H9 (cell line): Measurements from ENCODE around the gene PSMB8. TPM values are rescaled to one million over a fixed set of nuclear protein-coding genes. Genes with fewer than 3 reads are reported as not detected.

ENCODE experiments used
- DNase-seq: peaks from one replicate; pipeline ENCODE4 v3.0.0-alpha.2; 2017
- H2AFZ ChIP-seq: one replicate; pipeline ENCODE4 v1.6.1; 2013; ENCODE audit warnings: mild to moderate bottlenecking, low read length, control low read depth, moderate library complexity
- H2AK5ac ChIP-seq: 2 replicates; pipeline ENCODE4 v1.6.1; 2013; ENCODE audit warnings: low read length, control low read depth, mixed read lengths; ENCODE audit not compliant: insufficient read length
- H2BK120ac ChIP-seq: one replicate; pipeline ENCODE4 v1.6.1; 2013; ENCODE audit warnings: low read depth, mild to moderate bottlenecking, low read length, control low read depth, inconsistent platforms; ENCODE audit not compliant: poor library complexity, severe bottlenecking
- H2BK12ac ChIP-seq: 2 replicates; pipeline ENCODE4 v1.6.1; 2013; ENCODE audit warnings: low read length, control low read depth, mixed read lengths, low read depth; ENCODE audit not compliant: insufficient read length
- H2BK15ac ChIP-seq: 2 replicates; pipeline ENCODE4 v1.6.1; 2013; ENCODE audit warnings: low read depth, low read length, control low read depth
- H2BK20ac ChIP-seq: one replicate; pipeline ENCODE4 v1.6.1; 2013; ENCODE audit warnings: low read depth, mild to moderate bottlenecking, low read length, control low read depth, inconsistent platforms; ENCODE audit not compliant: poor library complexity, severe bottlenecking
- H2BK5ac ChIP-seq: 2 replicates; pipeline ENCODE4 v1.6.1; 2013; ENCODE audit warnings: low read length, control low read depth, mixed read lengths; ENCODE audit not compliant: insufficient read length
- H3K14ac ChIP-seq: 2 replicates; pipeline ENCODE4 v1.6.1; 2013; ENCODE audit warnings: low read length, control low read depth; ENCODE audit not compliant: insufficient read depth
- H3K18ac ChIP-seq: 2 replicates; pipeline ENCODE4 v1.6.1; 2013; ENCODE audit warnings: low read depth, mild to moderate bottlenecking, mixed read lengths, low read length, control low read depth; ENCODE audit not compliant: insufficient read length
- H3K23ac ChIP-seq: 2 replicates; pipeline ENCODE4 v1.6.1; 2013; ENCODE audit warnings: low read length, control low read depth, mixed read lengths, low read depth; ENCODE audit not compliant: insufficient read length
- H3K23me2 ChIP-seq: 2 replicates; pipeline ENCODE4 v1.6.1; 2013; ENCODE audit warnings: low read depth, mild to moderate bottlenecking, mixed read lengths, low read length, control low read depth; ENCODE audit not compliant: insufficient read length, poor library complexity, severe bottlenecking
- H3K27ac ChIP-seq: 2 replicates; pipeline ENCODE4 v1.5.1; 2013; ENCODE audit warnings: low read length, control low read depth, mixed read lengths, low read depth; ENCODE audit not compliant: insufficient read length
- H3K27me3 ChIP-seq: 2 replicates; pipeline ENCODE4 v1.6.1; 2013; ENCODE audit warnings: low read length, control low read depth, inconsistent platforms; ENCODE audit not compliant: insufficient read depth
- H3K4ac ChIP-seq: 2 replicates; pipeline ENCODE4 v1.6.1; 2013; ENCODE audit warnings: low read depth, mild to moderate bottlenecking, control low read depth, inconsistent platforms, low read length, moderate library complexity
- H3K4me1 ChIP-seq: 2 replicates; pipeline ENCODE4 v1.6.1; 2013; ENCODE audit warnings: low read length, control low read depth, inconsistent platforms; ENCODE audit not compliant: insufficient read depth
- H3K4me2 ChIP-seq: 2 replicates; pipeline ENCODE4 v1.6.1; 2013; ENCODE audit warnings: low read length, control low read depth, mixed read lengths; ENCODE audit not compliant: insufficient read length, insufficient read depth
- H3K56ac ChIP-seq: 2 replicates; pipeline ENCODE4 v1.6.1; 2013; ENCODE audit warnings: low read depth, mild to moderate bottlenecking, mixed read lengths, low read length, control low read depth; ENCODE audit not compliant: insufficient read length
- H3K79me1 ChIP-seq: 2 replicates; pipeline ENCODE4 v1.6.1; 2013; ENCODE audit warnings: low read depth, mild to moderate bottlenecking, moderate library complexity, low read length, control low read depth, inconsistent platforms; ENCODE audit not compliant: insufficient read depth, poor library complexity, severe bottlenecking
- H3K79me2 ChIP-seq: 2 replicates; pipeline ENCODE4 v1.6.1; 2013; ENCODE audit warnings: low read length, control low read depth, inconsistent platforms; ENCODE audit not compliant: insufficient read depth
- H3K9ac ChIP-seq: 2 replicates; pipeline ENCODE4 v1.6.1; 2013; ENCODE audit warnings: low read length, control low read depth, mixed read lengths; ENCODE audit not compliant: insufficient read length; ENCODE audit errors: extremely low read depth
- H3K9me3 ChIP-seq: one replicate; pipeline ENCODE4 v1.6.1; 2013; ENCODE audit warnings: low read depth, low read length, inconsistent platforms; ENCODE audit not compliant: control insufficient read depth
- H3T11ph ChIP-seq: one replicate; pipeline ENCODE4 v1.6.1; 2013; ENCODE audit warnings: mild to moderate bottlenecking, low read length, control low read depth, inconsistent platforms
- H4K20me1 ChIP-seq: one replicate; pipeline ENCODE4 v1.6.1; 2013; ENCODE audit not compliant: control insufficient read depth, insufficient read length, insufficient read depth
- H4K5ac ChIP-seq: 2 replicates; pipeline ENCODE4 v1.6.1; 2013; ENCODE audit warnings: low read depth, mild to moderate bottlenecking, mixed read lengths, low read length, control low read depth; ENCODE audit not compliant: insufficient read length
- H4K8ac ChIP-seq: replicated peaks from 2 replicates; pipeline ENCODE4 v1.6.1; 2013; ENCODE audit warnings: low read length, control low read depth, mixed read lengths, low read depth; ENCODE audit not compliant: insufficient read length
- H4K91ac ChIP-seq: 2 replicates; pipeline ENCODE4 v1.6.1; 2013; ENCODE audit warnings: low read depth, mild to moderate bottlenecking, moderate library complexity, mixed read lengths, low read length, control low read depth; ENCODE audit not compliant: insufficient read length
- H3K27ac Mint-ChIP-seq, 3 experiments: 2 replicates in 2 of 3; 3 replicates in 1 of 3; pipeline ENCODE4 v1.8.0; 2020 to 2021; ENCODE audit warnings: mixed read lengths in 3 of 3, mild to moderate bottlenecking in 1 of 3, moderate library complexity in 1 of 3
- H3K27me3 Mint-ChIP-seq: 2 replicates; pipeline ENCODE4 v1.8.0; 2021; ENCODE audit warnings: low read depth, mild to moderate bottlenecking, moderate library complexity, mixed read lengths
- H3K36me3 Mint-ChIP-seq, 3 experiments: 2 replicates in 2 of 3; 3 replicates in 1 of 3; pipeline ENCODE4 v1.8.0; 2020 to 2021; ENCODE audit warnings: low read depth in 3 of 3, mixed read lengths in 3 of 3; ENCODE audit not compliant: insufficient read depth in 1 of 3
- H3K4me1 Mint-ChIP-seq, 2 experiments: 2 replicates each; pipeline ENCODE4 v1.8.0; 2020; ENCODE audit warnings: mixed read lengths in 2 of 2
- H3K4me3 Mint-ChIP-seq, 2 experiments: 2 replicates in 1 of 2; 3 replicates in 1 of 2; pipeline ENCODE4 v1.8.0; 2020 to 2021; ENCODE audit warnings: mild to moderate bottlenecking in 2 of 2, mixed read lengths in 2 of 2, moderate library complexity in 1 of 2
- H3K9me3 Mint-ChIP-seq, 2 experiments: 2 replicates in 1 of 2; 3 replicates in 1 of 2; pipeline ENCODE4 v1.8.0; 2020; ENCODE audit warnings: mild to moderate bottlenecking in 2 of 2, mixed read lengths in 2 of 2, moderate library complexity in 1 of 2
- CTCF ChIP-seq: fragments of 200-600 bp; sonication (generic); conservative IDR thresholded peaks from 3 replicates; pipeline ENCODE4 v1.8.0; 2021; ENCODE audit warnings: antibody characterized with exemption, mild to moderate bottlenecking
- WGBS: extraction: QIAGEN DNeasy Blood & Tissue Kit; methylation state at CpG from one replicate; pipeline ENCODE4 v1.1.7; 2013; ENCODE audit warnings: missing lambda C conversion rate, low lambda C conversion rate, mixed read lengths; ENCODE audit not compliant: insufficient read length; ENCODE audit errors: extremely low coverage; 5-methylcytosine and 5-hydroxymethylcytosine counted together
- total RNA-seq: library from RNA; stranded (reverse); gene quantifications from 2 replicates; pipeline ENCODE4 v1.2.1, GENCODE V29; 2021

Gene PSMB8
- total RNA-seq, 1 experiment from 2014 or later: 19.1 TPM

- WGBS: no CpG with 5 or more reads among the region's 19 CpGs
Measured at GRCh38 chr6:32844839-32845383, 1.1 kb upstream of the PSMB8 start.

More at GRCh38 chr6:32844839-32845383, 1.1 kb upstream of the PSMB8 start:
- no peak for TF ChIP-seq CTCF
- no peak overlapping the region for H2BK15ac ChIP-seq
- Mint-ChIP-seq H3K27ac (no peak overlapping the region), H3K4me3 (peak overlapping the region; percentile 87 to 92), H3K4me1 (peaks cover 3% of the 10 kb centered on the region in 2 experiments), H3K9me3 (no peaks in the 10 kb centered on the region), H3K36me3 (peaks cover 0 to 46% (median 12%) of the 10 kb centered on the region in 3 experiments; a peak in 5 of 7 replicates), H3K27me3 (peaks cover 25% of the 10 kb centered on the region)
- H3K79me1 ChIP-seq: no peaks in the 10 kb centered on the region
- H3K27me3 ChIP-seq: no peaks in the 10 kb centered on the region
- H3K27ac ChIP-seq: no peak overlapping the region
- no peak overlapping the region for H3K18ac ChIP-seq
- peaks cover 2% of the 10 kb centered on the region; the same call in 1 of the 2 replicates for H3K4me1 ChIP-seq
- no peak for DNase-seq
- no peak overlapping the region for H2BK120ac ChIP-seq
- H2AK5ac ChIP-seq: no peak overlapping the region
- H4K91ac ChIP-seq: no peak overlapping the region
- no peak overlapping the region for H4K8ac ChIP-seq
- no peak overlapping the region for H2BK5ac ChIP-seq
- no peaks in the 10 kb centered on the region for H3K9me3 ChIP-seq
- no peaks in the 10 kb centered on the region for H3K79me2 ChIP-seq
- no peak overlapping the region for H2BK12ac ChIP-seq
- no peak overlapping the region for H4K5ac ChIP-seq
- no peak overlapping the region for H2AFZ ChIP-seq
- H3K9ac ChIP-seq: no peak overlapping the region
- H3K14ac ChIP-seq: no peak overlapping the region
- no peaks in the 10 kb centered on the region for H4K20me1 ChIP-seq
- no peak overlapping the region for H3K23ac ChIP-seq
- no peak overlapping the region for H3T11ph ChIP-seq
- H3K4ac ChIP-seq: no peak overlapping the region
- peak overlapping the region; percentile 63 for H3K4me2 ChIP-seq
- peaks cover 11% of the 10 kb centered on the region for H3K23me2 ChIP-seq
- H2BK20ac ChIP-seq: no peak overlapping the region
- H3K56ac ChIP-seq: no peak overlapping the region
